ACC112 (cell line): ENCODE data around the gene PER3.

ENCODE experiments used
- H2AFZ ChIP-seq: fragments of 200-600 bp; sonication (generic); one replicate; pipeline ENCODE4 v1.6.0; 2017; ENCODE audit warnings: antibody characterized with exemption, low read length; ENCODE audit not compliant: unreplicated experiment
- H3K27ac ChIP-seq: fragments of 200-600 bp; sonication (generic); 2 replicates; pipeline ENCODE4 v1.5.1; 2014; ENCODE audit warnings: low read depth, mild to moderate bottlenecking, antibody characterized with exemption, low read length, moderate library complexity
- H3K27me3 ChIP-seq: fragments of 200-600 bp; sonication (generic); 2 replicates; pipeline ENCODE4 v1.6.1; 2014; ENCODE audit warnings: mild to moderate bottlenecking, antibody characterized with exemption, low read length, moderate library complexity, mixed read lengths; ENCODE audit not compliant: insufficient read depth
- H3K36me3 ChIP-seq: fragments of 200-600 bp; sonication (generic); 2 replicates; pipeline ENCODE4 v1.6.1; 2016; ENCODE audit warnings: mild to moderate bottlenecking, antibody characterized with exemption, low read length, moderate library complexity, mixed read lengths; ENCODE audit not compliant: insufficient read depth
- H3K4me1 ChIP-seq: fragments of 200-600 bp; sonication (generic); one replicate; pipeline ENCODE4 v1.6.1; 2016; ENCODE audit warnings: low read length, mixed read lengths; ENCODE audit not compliant: insufficient read depth, unreplicated experiment, control insufficient read depth
- H3K4me3 ChIP-seq: fragments of 200-600 bp; sonication (generic); 2 replicates; pipeline ENCODE4 v1.5.1; 2014; ENCODE audit warnings: mild to moderate bottlenecking, low read depth, low read length
- H3K79me2 ChIP-seq: fragments of 200-600 bp; sonication (generic); one replicate; pipeline ENCODE4 v1.6.0; 2016; ENCODE audit warnings: low read length; ENCODE audit not compliant: control insufficient read depth, unreplicated experiment, insufficient read depth

The PER3 gene

GRCh38 chr1:7886405-7886745 is 102.3 kb downstream of the PER3 start:
- Histone ChIP-seq H3K27me3 (peaks cover 12% of the 10 kb centered on the region), H3K4me1 (peaks cover 6% of the 10 kb centered on the region), H3K27ac (no peak overlapping the region), H3K4me3 (no peak overlapping the region), H3K79me2 (no peaks in the 10 kb centered on the region), H2AFZ (no peak overlapping the region), H3K36me3 (no peaks in the 10 kb centered on the region)

GRCh38 chr1:7888248-7889081 is 104.4 kb downstream of the PER3 start:
- Histone ChIP-seq H3K79me2 (no peaks in the 10 kb centered on the region), H3K4me1 (peaks cover 8% of the 10 kb centered on the region), H3K27me3 (peaks cover 7% of the 10 kb centered on the region), H3K4me3 (no peak overlapping the region), H3K36me3 (no peaks in the 10 kb centered on the region), H3K27ac (no peak overlapping the region), H2AFZ (no peak overlapping the region)

GRCh38 chr1:7890853-7891252 is 106.8 kb downstream of the PER3 start:
- H3K4me1 ChIP-seq: peaks cover 21% of the 10 kb centered on the region
- H2AFZ ChIP-seq: no peak overlapping the region
- no peaks in the 10 kb centered on the region for H3K27me3 ChIP-seq
- no peaks in the 10 kb centered on the region for H3K79me2 ChIP-seq
- no peak overlapping the region for H3K27ac ChIP-seq
- H3K4me3 ChIP-seq: no peak overlapping the region
- H3K36me3 ChIP-seq: no peaks in the 10 kb centered on the region

- H3K4me3 ChIP-seq: no peak overlapping the region
- H3K27me3 ChIP-seq: no peaks in the 10 kb centered on the region
- no peak overlapping the region for H2AFZ ChIP-seq
- H3K36me3 ChIP-seq: no peaks in the 10 kb centered on the region
- H3K27ac ChIP-seq: no peak overlapping the region
- no peaks in the 10 kb centered on the region for H3K79me2 ChIP-seq
- H3K4me1 ChIP-seq: peaks cover 21% of the 10 kb centered on the region
Observed at GRCh38 chr1:7891804-7892203, 107.7 kb downstream of the PER3 start.

- no peaks in the 10 kb centered on the region for H3K36me3 ChIP-seq
- H3K27me3 ChIP-seq: no peaks in the 10 kb centered on the region
- H3K4me1 ChIP-seq: peaks cover 17% of the 10 kb centered on the region
- no peaks in the 10 kb centered on the region for H3K79me2 ChIP-seq
- 0 out of 2 replicates have a peak overlapping the region, but pooled peaks have one; percentile 39 for H3K4me3 ChIP-seq
- no peak overlapping the region for H2AFZ ChIP-seq
- peak overlapping the region; percentile 79 for H3K27ac ChIP-seq
Observed at GRCh38 chr1:7893529-7894180, 109.6 kb downstream of the PER3 start.
